ENCODE results near the gene RASEF.

The RASEF gene

DNA sequence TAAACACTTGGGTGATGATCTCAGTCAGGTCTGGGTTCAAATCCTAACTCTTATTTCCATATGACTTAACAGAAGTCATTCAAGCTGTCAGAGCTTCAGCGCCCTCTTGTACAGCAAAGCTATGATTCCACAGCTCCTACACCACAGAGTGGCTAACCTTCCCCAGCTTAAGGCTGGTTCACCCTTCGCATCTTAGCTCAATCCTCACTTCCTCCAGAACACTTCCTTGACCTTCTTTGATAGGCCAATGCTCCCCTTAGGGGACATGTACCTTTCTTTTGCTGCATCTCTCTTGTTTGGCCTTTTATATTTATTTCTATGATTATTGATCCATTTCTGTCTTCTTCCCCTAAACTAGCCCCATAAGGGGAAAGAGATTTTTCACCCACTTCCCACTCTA is 57.0 kb downstream of the RASEF start:
- no peaks in the 10 kb centered on the region for H3K9me2 ChIP-seq (replicated peaks; ENCODE audit: control insufficient read depth, low read length)
- no peaks in the 10 kb centered on the region for H4K20me1 ChIP-seq (ENCODE audit: control insufficient read depth, insufficient read depth, low read depth, low read length)
- H3K4me1 ChIP-seq (ENCODE audit: control insufficient read depth, low read length) = no peaks in the 10 kb centered on the region
- H3F3A ChIP-seq (ENCODE audit: control insufficient read depth, insufficient read depth) = no peaks in the 10 kb centered on the region
- no peak overlapping the region for H3K4me3 ChIP-seq (ENCODE audit: low read length)
- H3K9me3 ChIP-seq (ENCODE audit: control insufficient read depth, insufficient read depth, low read length) = no peaks in the 10 kb centered on the region
- no peak overlapping the region for H3K4me2 ChIP-seq (ENCODE audit: low read length)
- H3K36me3 ChIP-seq (ENCODE audit: control insufficient read depth, low read length) = no peaks in the 10 kb centered on the region
- H3K27me3 ChIP-seq (ENCODE audit: control insufficient read depth, low read length) = no peaks in the 10 kb centered on the region
- TF ChIP-seq EZH2phosphoT487 (IDR thresholded peaks at IDR 0.05; ENCODE audit: borderline replicate concordance, low read length) = no peak
- TF ChIP-seq CTCF (IDR thresholded peaks at IDR 0.05; ENCODE audit: low read depth, low read length, poor library complexity, severe bottlenecking) = no peak
- no peaks in the 10 kb centered on the region for H3K79me2 ChIP-seq (ENCODE audit: control insufficient read depth, low read length)
- H3K27ac ChIP-seq (ENCODE audit: low read depth, low read length) = no peak overlapping the region

GRCh38 chr9:83005361-83005760 is 57.6 kb downstream of the RASEF start:
- Histone ChIP-seq H3K4me3 (ENCODE audit: low read length) (no peak overlapping the region), H3K4me1 (ENCODE audit: control insufficient read depth, low read length) (no peaks in the 10 kb centered on the region), H3K27me3 (ENCODE audit: control insufficient read depth, low read length) (no peaks in the 10 kb centered on the region), H3K79me2 (ENCODE audit: control insufficient read depth, low read length) (no peaks in the 10 kb centered on the region), H3K27ac (ENCODE audit: low read depth, low read length) (no peak overlapping the region), H4K20me1 (ENCODE audit: control insufficient read depth, insufficient read depth, low read depth, low read length) (no peaks in the 10 kb centered on the region), H3K36me3 (ENCODE audit: control insufficient read depth, low read length) (no peaks in the 10 kb centered on the region), H3K4me2 (ENCODE audit: low read length) (no peak overlapping the region), H3F3A (ENCODE audit: control insufficient read depth, insufficient read depth) (no peaks in the 10 kb centered on the region), H3K9me3 (ENCODE audit: control insufficient read depth, insufficient read depth, low read length) (no peaks in the 10 kb centered on the region), H3K9me2 (replicated peaks; ENCODE audit: control insufficient read depth, low read length) (no peaks in the 10 kb centered on the region)
- TF ChIP-seq CTCF (IDR thresholded peaks at IDR 0.05; ENCODE audit: low read depth, low read length, poor library complexity, severe bottlenecking) = no peak
- TF ChIP-seq EZH2phosphoT487 (IDR thresholded peaks at IDR 0.05; ENCODE audit: borderline replicate concordance, low read length) = no peak

DNA sequence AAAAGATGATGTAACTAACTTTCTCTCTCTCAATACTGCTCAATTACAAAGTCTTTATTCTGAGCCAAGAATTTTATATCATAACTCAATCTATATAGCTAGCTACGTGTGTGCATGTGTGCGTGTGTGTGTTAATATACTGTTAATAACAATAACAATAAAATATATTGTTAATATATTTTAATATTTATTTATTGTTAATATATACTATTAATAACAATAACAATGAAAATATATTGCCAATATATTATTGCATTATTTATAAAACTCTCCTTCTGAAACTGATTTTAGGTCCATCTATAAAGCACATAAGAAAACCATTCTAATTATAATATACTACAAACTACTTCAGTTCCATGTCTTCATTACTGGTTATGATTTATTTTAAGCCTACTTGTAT is 60.6 kb downstream of the RASEF start:
- no peaks in the 10 kb centered on the region for H4K20me1 ChIP-seq (ENCODE audit: control insufficient read depth, insufficient read depth, low read depth, low read length)

More for the DNA sequence above, 60.6 kb downstream of the RASEF start:
- Histone ChIP-seq H3K4me3 (ENCODE audit: low read length) (no peak overlapping the region), H3K27ac (ENCODE audit: low read depth, low read length) (no peak overlapping the region), H3K36me3 (ENCODE audit: control insufficient read depth, low read length) (no peaks in the 10 kb centered on the region), H3K9me2 (replicated peaks; ENCODE audit: control insufficient read depth, low read length) (no peaks in the 10 kb centered on the region), H3K4me2 (ENCODE audit: low read length) (no peak overlapping the region), H3K4me1 (ENCODE audit: control insufficient read depth, low read length) (no peaks in the 10 kb centered on the region), H3K9me3 (ENCODE audit: control insufficient read depth, insufficient read depth, low read length) (no peaks in the 10 kb centered on the region), H3K79me2 (ENCODE audit: control insufficient read depth, low read length) (no peaks in the 10 kb centered on the region), H3K27me3 (ENCODE audit: control insufficient read depth, low read length) (no peaks in the 10 kb centered on the region), H3F3A (ENCODE audit: control insufficient read depth, insufficient read depth) (no peaks in the 10 kb centered on the region)
- no peak for TF ChIP-seq CTCF (IDR thresholded peaks at IDR 0.05; ENCODE audit: low read depth, low read length, poor library complexity, severe bottlenecking)
- no peak for TF ChIP-seq EZH2phosphoT487 (IDR thresholded peaks at IDR 0.05; ENCODE audit: borderline replicate concordance, low read length)

All from DOHH2 (cell line).